NCI-H1092 treated with DMSO at 0.1 percent for 48 hours (cell line): ENCODE measurements around the gene CACNA1C.

ENCODE experiments used
- DNase-seq: peaks from one replicate; lab custom pipeline; 2025; lab: John Stamatoyannopoulos, UW

Gene CACNA1C

DNA sequence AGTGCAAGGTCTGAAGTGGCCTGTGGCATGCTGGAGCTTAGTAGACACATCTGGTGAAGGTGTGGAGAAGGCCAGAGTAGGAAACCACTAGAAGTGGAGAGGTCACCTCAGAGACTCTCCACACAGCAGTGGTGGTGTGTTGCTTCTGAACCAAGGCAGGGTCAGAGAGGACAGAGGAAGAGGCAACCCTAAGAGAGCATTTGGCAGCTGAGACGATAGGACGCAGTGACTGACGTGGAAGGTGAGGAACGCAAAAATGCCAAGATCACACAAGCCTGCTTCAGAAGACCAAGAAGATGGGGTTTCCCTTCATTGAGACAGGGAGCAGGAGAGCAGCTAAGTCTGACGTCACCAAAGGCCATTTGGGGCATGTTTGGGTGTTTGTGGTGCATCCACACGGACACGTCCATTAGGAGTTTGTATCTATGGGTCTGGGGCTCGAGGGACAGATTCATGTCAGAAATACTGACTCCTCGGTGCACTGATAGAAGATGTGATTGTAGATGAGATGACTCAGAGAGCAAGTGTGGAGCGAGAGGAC lies 338.1 kb downstream of the CACNA1C start:
- no peak for DNase-seq

DNA sequence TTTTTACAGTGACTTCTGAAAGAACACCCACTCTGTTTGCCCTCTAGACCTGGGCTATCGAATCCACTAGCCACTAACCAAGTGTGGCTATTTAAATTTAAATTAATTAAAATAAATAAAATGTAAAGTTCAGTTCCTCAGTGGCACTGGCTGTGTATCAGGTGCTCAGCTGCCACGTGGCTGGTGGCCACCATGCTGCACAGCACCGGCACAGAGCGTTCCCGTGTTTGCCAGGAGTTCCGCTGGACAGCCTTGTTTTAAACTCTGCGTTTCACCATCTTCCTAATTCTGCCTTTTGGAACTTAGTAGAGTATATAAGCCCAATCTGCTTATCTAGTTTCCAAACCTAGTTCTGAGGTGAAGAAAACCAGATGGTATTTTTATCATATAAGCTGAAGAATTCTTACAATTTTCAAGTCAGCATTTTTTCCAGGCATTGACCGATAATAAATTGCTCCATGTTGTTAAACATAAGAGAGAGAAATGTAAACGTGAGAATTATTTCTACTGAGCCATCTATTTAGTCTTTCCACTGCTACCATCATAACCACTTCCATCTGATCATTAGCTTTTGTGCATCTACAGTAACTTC lies 339.0 kb downstream of the CACNA1C start:
- DNase-seq = no peak

- no peak for DNase-seq
Observed at GRCh38 chr12:2393016-2393415, 340.2 kb downstream of the CACNA1C start.

GRCh38 chr12:2393996-2394395 lies 341.2 kb downstream of the CACNA1C start:
- no peak for DNase-seq

DNA sequence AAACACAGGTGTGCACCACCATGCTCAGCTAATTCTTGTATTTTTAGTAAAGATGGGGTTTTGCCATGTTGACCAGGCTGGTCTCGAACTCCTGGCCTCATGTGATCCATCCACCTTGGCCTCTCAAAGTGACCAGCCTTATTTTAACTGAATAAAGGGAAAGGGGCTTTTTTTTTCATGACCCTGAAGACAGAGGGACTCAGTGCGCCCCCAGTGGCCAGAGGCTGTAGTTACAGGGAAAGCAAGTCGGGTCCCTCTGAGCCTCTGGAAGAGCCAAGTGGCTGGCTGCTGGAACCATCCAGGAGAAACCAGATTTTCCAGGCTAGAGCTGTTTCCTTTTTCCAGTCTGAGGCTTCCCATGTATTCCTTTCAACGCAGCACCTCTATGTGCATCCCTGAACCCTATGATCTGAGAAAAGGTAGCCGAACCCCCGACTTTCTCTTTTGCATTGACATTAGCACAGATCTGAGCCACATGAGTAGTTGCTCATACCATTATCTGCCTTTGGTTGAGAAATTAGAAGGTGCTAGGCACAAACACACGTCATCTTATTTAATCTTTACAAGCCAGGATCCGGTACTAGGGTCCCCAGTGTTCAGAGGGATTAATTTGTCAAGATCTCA lies 342.7 kb downstream of the CACNA1C start:
- DNase-seq = peak; percentile 44

DNA sequence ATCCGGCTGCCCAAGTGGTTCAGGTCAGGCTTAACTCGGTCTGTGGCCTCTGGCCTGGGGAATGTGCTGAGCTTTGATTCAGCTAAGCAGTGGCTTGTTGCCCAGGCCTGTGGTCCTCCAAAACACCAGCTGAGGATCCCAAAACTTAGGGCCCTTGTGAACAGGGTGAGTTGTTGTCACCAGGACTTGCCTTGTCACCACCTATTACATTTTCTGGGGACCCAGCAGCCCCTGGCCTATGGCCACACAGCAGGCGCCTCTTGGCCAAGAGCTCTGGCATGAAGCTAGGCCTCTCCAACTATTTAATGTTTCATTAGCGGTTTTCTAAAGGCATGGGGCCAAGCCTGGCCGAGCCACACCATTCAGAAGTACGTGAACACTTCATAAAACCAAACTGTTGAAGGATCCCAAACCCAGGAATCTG lies 343.7 kb downstream of the CACNA1C start:
- DNase-seq = no peak

- DNase-seq = no peak
Observed at GRCh38 chr12:2397356-2398045, 344.7 kb downstream of the CACNA1C start.

DNA sequence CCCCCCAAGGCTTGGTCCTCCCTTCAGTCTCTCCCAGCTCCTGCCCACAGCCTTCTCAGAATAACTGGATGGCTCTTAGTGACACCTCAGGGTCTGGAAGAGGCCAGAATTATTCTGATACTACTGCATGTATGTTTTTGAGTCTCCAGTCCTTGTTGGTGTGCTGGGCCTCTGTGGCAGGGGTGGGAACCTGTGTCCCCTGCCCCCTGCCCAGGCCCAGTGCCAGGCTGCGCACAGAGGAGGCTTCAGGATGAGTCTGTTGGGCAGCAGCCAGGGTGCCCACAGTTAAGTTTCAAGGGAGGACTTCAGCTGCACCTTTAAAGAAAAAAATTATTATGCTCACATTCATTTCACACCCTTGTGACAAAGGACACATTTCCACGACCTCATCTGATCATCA lies 348.3 kb downstream of the CACNA1C start:
- DNase-seq = no peak

- DNase-seq = peak; percentile 51
Observed at GRCh38 chr12:2402073-2402579, 349.3 kb downstream of the CACNA1C start.

DNA sequence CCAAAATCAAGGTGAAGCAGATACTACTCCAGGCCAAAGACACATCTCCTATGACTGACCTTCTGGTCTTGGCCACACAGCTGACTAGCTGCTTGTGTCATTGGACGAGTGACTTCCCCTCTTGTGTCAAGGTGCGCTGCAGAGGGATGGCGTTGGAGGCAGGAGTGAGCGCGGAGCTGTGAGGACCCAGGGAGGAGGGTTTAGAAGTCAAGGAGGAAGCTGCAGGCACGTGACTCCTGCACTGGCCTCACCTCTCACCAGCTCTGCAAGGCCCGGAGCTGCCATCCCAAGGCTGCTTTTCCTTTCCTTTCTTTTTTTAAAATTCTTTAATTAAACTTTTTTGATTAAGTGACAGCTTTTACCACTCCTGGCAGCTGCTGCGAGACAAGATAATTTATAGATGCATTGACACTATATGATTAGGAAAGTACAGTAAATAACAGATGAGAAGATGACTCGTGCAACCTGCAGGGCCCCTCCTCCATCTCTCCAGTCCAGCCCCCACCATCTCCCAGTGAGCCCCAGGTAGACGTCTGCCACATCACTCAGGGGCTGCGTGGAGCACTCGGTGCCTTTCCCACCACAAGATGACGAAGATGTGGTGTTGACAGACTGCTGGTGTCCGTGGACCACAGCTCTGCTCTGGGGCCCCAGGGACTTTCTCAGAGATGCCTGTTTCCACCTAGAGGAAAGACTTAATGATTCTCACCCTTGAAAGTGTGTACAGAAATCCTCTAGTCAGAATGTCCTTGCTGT lies 350.6 kb downstream of the CACNA1C start:
- DNase-seq = no peak

GRCh38 chr12:2405039-2405438 lies 352.3 kb downstream of the CACNA1C start:
- no peak for DNase-seq

DNA sequence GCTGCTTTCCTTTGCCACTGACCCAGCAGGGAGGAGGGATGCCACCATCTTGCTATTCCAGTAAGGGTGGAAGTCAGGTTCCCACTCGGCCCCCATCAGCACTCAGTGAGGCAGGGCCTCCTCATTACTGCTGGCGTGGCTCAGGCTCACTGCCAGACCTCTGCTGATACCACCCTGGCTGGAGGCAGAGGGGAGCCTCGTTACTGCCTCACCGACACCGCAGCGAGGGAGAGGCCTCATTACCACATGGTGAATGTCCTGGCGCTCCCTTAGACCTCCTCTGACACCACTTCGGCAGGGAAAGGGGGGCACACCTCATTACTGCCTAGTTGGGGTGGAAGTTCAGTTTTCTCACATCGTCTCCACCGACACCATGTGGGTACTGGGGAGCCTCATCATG lies 354.1 kb downstream of the CACNA1C start:
- DNase-seq = no peak

GRCh38 chr12:2408262-2408661 lies 355.5 kb downstream of the CACNA1C start:
- DNase-seq = no peak

GRCh38 chr12:2409656-2410265 lies 357.0 kb downstream of the CACNA1C start:
- no peak for DNase-seq

GRCh38 chr12:2410496-2410895 lies 357.7 kb downstream of the CACNA1C start:
- no peak for DNase-seq

DNA sequence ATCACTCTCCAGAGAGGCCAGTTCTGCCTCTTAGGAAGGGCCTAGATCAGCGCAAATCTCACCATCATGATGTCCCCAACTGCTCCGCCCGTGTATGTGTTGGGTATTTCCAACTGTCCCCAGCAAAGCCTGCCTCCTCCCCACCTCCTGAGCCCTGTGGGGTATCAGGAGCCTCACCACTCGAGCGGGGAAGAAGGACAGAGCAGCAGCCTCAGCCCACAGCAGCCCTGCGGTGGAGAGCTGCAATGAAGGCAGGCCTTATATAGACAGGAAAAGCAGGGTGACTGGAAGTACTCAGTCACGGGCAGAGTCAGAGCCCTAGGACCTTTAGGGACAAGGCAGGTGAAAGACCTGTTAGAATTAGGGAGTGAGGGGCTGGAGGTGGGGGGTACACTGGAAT lies 358.2 kb downstream of the CACNA1C start:
- no peak for DNase-seq

DNA sequence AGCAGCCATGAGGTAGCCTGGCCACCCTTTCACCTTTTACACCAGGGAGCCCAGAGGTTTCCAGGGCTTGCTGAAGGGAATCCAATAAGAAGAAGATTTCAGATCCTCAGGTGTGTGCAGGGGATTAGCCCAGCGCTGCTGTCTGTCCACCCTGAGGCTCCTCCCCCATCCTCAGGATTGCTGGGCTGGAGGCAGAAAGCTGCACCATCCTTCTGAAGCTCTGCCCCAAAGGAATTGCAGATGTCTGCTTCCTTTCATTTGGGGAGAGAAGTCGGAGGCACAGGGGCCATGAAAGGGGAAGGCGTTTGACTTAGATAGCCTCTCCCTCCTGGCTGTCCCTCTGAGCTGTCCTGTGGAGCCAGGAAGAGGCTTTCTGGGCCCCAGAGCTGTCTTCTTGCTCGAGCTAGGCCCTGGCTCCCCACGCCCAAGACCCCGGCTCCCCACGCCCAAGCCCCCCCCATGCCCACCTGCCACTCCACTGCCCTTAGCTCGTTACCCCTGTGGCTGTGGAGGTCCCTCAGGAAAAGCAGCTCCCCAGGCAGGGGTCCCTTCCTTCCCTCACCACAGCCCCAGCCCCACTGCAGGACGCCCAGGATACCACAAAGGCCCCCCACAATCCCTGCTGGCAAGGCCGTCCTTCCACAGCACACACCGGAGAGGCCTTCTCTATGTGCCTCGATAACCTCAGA lies 359.0 kb downstream of the CACNA1C start:
- DNase-seq = no peak

- DNase-seq = no peak
Observed at GRCh38 chr12:2412305-2412643, 359.5 kb downstream of the CACNA1C start.

DNA sequence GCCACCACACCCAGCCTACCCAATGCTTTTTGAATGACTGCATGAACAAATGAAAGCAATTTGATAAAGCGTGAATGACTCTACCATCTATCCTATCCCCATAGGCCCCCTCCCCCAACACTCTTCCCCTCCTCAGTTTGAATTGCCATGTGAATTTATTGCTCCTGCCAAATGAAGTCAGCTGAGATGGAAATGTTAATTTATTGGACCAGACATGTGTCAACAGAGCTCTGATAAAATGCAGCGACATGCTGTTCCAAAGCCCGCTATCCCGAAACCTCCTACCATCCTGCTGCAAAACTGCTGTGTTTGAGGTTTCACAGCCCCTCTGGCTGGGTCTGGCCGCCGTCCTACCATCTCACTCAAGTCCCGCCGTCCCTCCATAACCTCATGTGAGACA lies 360.5 kb downstream of the CACNA1C start:
- no peak for DNase-seq

- no peak for DNase-seq
Observed at GRCh38 chr12:2413999-2414792, 361.4 kb downstream of the CACNA1C start.
